ENCODE data around the gene NMRK2.

The NMRK2 gene

DNA sequence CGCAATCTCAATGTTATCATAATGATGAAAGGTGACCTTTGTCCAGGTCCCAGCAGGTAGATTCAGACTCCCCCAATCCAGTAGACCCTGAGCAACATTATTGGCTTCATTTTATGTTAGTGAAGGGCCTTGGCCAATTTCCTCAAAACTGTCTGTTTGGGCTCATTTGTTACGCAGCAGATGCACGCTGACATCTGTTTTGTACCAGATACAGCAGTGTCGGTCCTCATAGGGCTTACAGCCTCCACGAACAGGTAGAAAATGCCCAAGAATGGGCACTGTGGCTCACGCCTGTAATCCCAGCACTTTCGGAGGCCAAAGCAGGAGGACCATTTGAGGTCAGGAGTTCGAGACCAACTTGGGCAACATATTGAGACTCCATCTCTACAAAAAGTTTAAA is 13.1 kb upstream of the NMRK2 start:
- no peak for TF ChIP-seq TCF12 (IDR thresholded peaks at IDR 0.05; ENCODE audit: low read depth)
- TF ChIP-seq ZBTB7A (IDR thresholded peaks at IDR 0.05; ENCODE audit: low read depth), result no peak
- TF ChIP-seq, protein P1, sequence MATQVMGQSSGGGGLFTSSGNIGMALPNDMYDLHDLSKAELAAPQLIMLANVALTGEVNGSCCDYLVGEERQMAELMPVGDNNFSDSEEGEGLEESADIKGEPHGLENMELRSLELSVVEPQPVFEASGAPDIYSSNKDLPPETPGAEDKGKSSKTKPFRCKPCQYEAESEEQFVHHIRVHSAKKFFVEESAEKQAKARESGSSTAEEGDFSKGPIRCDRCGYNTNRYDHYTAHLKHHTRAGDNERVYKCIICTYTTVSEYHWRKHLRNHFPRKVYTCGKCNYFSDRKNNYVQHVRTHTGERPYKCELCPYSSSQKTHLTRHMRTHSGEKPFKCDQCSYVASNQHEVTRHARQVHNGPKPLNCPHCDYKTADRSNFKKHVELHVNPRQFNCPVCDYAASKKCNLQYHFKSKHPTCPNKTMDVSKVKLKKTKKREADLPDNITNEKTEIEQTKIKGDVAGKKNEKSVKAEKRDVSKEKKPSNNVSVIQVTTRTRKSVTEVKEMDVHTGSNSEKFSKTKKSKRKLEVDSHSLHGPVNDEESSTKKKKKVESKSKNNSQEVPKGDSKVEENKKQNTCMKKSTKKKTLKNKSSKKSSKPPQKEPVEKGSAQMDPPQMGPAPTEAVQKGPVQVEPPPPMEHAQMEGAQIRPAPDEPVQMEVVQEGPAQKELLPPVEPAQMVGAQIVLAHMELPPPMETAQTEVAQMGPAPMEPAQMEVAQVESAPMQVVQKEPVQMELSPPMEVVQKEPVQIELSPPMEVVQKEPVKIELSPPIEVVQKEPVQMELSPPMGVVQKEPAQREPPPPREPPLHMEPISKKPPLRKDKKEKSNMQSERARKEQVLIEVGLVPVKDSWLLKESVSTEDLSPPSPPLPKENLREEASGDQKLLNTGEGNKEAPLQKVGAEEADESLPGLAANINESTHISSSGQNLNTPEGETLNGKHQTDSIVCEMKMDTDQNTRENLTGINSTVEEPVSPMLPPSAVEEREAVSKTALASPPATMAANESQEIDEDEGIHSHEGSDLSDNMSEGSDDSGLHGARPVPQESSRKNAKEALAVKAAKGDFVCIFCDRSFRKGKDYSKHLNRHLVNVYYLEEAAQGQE (IDR thresholded peaks at IDR 0.05; ENCODE audit: low read depth), result no peak
- TF ChIP-seq TEAD4 (IDR thresholded peaks at IDR 0.05), result no peak
- no peak for TF ChIP-seq CEBPB (IDR thresholded peaks at IDR 0.05)
- no peak for TF ChIP-seq RAD21 (IDR thresholded peaks at IDR 0.05; ENCODE audit: low read depth)

DNA sequence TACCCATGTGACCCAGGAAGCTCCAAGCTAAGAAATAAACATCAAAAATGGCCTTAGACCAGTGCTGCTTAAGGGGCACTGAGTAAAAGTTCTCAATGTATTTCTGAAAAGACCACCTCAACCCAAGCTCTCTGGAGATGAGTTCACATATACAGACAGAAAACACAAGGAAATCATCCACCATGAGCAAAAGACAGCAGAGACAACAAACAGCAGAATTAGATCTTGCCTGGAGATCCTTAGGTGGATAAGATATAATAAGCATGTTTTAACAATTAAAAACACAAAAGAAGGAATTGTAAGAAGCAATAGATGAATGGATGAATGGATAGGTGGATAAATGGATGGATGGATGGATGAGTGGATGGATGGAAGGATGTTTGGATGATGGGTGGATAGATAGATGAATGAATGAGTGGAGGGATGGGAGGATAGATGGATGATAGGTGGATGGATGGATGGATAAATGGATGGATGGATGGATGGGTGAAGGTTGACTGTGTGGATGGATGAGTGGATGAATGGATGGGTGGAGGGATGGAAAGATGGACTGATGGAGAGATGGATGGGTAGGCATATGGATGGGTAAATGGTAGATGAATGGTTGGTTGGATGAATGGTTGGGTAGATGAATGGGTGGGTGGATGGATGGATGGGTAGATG is 9.6 kb upstream of the NMRK2 start:
- TF ChIP-seq CREB1 (IDR thresholded peaks at IDR 0.05; ENCODE audit: low read depth), result no peak
- no peak for TF ChIP-seq TEAD4 (IDR thresholded peaks at IDR 0.05)
- TF ChIP-seq, protein P1 (IDR thresholded peaks at IDR 0.05; ENCODE audit: low read depth), result no peak
- no peak for TF ChIP-seq CEBPB (IDR thresholded peaks at IDR 0.05)
- no peak for TF ChIP-seq TAF1 (IDR thresholded peaks at IDR 0.05; ENCODE audit: low read depth)
- no peak for TF ChIP-seq NFIC (IDR thresholded peaks at IDR 0.05)
- TF ChIP-seq ZBTB7A (IDR thresholded peaks at IDR 0.05; ENCODE audit: low read depth), result no peak
- TF ChIP-seq, protein P2, sequence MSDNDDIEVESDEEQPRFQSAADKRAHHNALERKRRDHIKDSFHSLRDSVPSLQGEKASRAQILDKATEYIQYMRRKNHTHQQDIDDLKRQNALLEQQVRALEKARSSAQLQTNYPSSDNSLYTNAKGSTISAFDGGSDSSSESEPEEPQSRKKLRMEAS (IDR thresholded peaks at IDR 0.05), result no peak
- TF ChIP-seq YY1 (IDR thresholded peaks at IDR 0.05; ENCODE audit: low read depth), result no peak
- TF ChIP-seq EP300 (IDR thresholded peaks at IDR 0.05; ENCODE audit: borderline replicate concordance), result no peak
- TF ChIP-seq, protein P3, sequence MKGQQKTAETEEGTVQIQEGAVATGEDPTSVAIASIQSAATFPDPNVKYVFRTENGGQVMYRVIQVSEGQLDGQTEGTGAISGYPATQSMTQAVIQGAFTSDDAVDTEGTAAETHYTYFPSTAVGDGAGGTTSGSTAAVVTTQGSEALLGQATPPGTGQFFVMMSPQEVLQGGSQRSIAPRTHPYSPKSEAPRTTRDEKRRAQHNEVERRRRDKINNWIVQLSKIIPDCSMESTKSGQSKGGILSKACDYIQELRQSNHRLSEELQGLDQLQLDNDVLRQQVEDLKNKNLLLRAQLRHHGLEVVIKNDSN (IDR thresholded peaks at IDR 0.05), result no peak

DNA sequence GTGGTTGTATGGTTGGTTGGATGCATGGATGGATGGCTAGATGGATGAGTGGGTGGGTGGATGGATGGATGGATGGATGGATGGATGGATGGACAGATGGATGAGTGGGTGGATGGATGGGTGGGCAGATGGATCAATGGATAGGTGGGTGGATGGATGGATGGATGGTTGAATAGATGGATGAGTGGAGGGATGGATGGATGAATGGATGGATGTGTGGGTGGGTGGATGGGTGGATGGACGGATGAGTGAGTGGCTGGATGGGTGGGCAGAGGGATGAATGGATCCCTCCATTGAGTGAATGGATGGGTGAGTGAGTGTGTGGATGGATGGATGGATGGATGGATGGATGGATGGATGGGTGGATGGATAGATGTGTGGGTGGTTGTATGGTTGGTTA is 9.0 kb upstream of the NMRK2 start:
- no peak for TF ChIP-seq YY1 (IDR thresholded peaks at IDR 0.05; ENCODE audit: low read depth)
- TF ChIP-seq EP300 (IDR thresholded peaks at IDR 0.05; ENCODE audit: borderline replicate concordance), result no peak
- TF ChIP-seq EGR1 (IDR thresholded peaks at IDR 0.05), result no peak
- no peak for TF ChIP-seq TCF12 (IDR thresholded peaks at IDR 0.05; ENCODE audit: low read depth)
- TF ChIP-seq CEBPB (IDR thresholded peaks at IDR 0.05), result no peak

DNA sequence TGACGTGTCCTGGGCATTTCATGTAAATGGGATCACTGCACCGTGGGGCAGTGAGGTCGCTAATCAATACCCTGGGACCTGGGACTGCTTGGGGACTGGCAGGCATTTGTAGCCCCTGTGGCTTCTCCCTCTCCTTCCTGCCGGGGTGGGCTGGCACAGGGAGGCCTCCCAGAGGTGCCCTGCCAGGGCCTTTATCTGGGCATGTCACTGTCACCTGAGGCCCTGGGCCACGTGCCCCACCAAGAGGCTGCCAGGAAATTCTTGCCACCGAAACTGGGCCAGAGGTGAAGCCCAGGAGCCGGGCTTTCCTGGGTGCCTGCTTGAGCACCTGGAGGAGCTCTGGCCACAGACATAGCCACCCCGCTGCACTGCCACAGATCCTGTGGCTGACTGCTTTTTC is 1.8 kb upstream of the NMRK2 start:
- no peak for TF ChIP-seq TAF1 (IDR thresholded peaks at IDR 0.05; ENCODE audit: low read depth)
- no peak for TF ChIP-seq CEBPB (IDR thresholded peaks at IDR 0.05)
- TF ChIP-seq, protein P3 (IDR thresholded peaks at IDR 0.05), result peak; percentile 34; the same call in 1 of the 2 replicates

DNA sequence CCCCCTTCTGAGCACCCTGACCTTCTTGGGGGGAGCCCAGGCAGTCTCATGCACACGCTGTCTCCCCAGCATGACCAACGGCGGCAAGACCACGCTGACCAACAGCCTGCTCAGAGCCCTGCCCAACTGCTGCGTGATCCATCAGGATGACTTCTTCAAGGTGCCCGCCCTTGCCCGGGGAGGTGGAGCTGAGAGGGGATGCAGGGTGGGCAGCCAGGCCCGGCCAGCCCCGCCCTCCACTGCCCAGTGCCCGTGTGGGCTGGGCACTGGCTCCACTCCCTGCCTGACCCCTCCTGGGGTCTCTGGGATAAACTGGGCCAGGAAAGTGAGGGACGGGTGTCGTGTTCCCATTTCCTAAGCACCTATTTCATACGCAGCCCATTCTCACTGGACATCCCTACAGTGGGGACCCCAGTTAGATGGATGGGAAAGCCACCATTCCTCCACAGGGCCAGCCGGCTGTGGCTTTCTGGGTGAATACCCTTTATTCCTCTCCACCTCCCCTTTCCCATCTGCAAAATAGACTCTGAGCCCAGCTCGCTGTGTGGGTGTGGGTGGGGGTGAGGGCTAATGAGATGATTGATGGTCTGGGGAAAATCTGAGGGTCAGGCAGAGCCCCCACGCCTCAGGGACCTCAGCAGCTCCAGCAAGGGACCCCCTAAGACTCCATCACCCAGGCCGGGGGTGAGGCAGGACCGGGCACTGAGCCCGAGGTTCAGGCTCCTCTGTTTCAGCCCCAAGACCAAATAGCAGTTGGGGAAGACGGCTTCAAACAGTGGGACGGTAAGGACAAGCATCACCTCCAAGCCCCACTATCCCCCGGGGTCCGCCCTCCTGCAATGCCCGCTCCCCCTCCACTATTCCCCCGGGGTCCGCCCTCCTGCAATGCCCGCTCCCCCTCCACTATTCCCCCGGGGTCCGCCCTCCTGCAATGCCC is 3.9 kb downstream of the NMRK2 start:
- TF ChIP-seq TAF1 (IDR thresholded peaks at IDR 0.05; ENCODE audit: low read depth) (no peak), EP300 (IDR thresholded peaks at IDR 0.05; ENCODE audit: borderline replicate concordance) (no peak), TEAD4 (IDR thresholded peaks at IDR 0.05) (no peak), TCF12 (IDR thresholded peaks at IDR 0.05; ENCODE audit: low read depth) (no peak), EGR1 (IDR thresholded peaks at IDR 0.05) (no peak), CREB1 (IDR thresholded peaks at IDR 0.05; ENCODE audit: low read depth) (no peak), YY1 (IDR thresholded peaks at IDR 0.05; ENCODE audit: low read depth) (no peak), CEBPB (IDR thresholded peaks at IDR 0.05) (no peak), NFIC (IDR thresholded peaks at IDR 0.05) (no peak), FOXM1 (IDR thresholded peaks at IDR 0.05; ENCODE audit: borderline replicate concordance, low read depth) (no peak), RAD21 (IDR thresholded peaks at IDR 0.05; ENCODE audit: low read depth) (no peak), ZBTB7A (IDR thresholded peaks at IDR 0.05; ENCODE audit: low read depth) (no peak)
- TF ChIP-seq, protein P2 (IDR thresholded peaks at IDR 0.05), result no peak
- TF ChIP-seq, protein P1 (IDR thresholded peaks at IDR 0.05; ENCODE audit: low read depth), result no peak
- TF ChIP-seq, protein P3 (IDR thresholded peaks at IDR 0.05), result no peak

All from Ishikawa (cell line).